ENCODE data around the gene ARL4A. TPM values are rescaled to one million over a fixed set of nuclear protein-coding genes. Genes with fewer than 3 reads are reported as not detected.

The ARL4A gene
- total RNA-seq, 1 donor from 2014 or later = 12.3 TPM

GRCh38 chr7:12737836-12738235, 50.4 kb downstream of the ARL4A start:
- Mint-ChIP-seq H3K9me3 (ENCODE audit: unreplicated experiment) (peaks cover 1% of the 10 kb centered on the region), H3K4me3 (ENCODE audit: unreplicated experiment) (no peak overlapping the region), H3K27me3 (ENCODE audit: unreplicated experiment) (no peaks in the 10 kb centered on the region), H3K27ac (ENCODE audit: unreplicated experiment) (no peak overlapping the region), H3K4me1 (ENCODE audit: low read depth, unreplicated experiment) (no peaks in the 10 kb centered on the region), H3K36me3 (ENCODE audit: unreplicated experiment) (no peaks in the 10 kb centered on the region)
- TF ChIP-seq CTCF (IDR thresholded peaks at IDR 0.05; ENCODE audit: partially characterized antibody, unreplicated experiment) = no peak
- no peak for DNase-seq

- Mint-ChIP-seq H3K27me3 (ENCODE audit: unreplicated experiment) (no peaks in the 10 kb centered on the region), H3K36me3 (ENCODE audit: unreplicated experiment) (no peaks in the 10 kb centered on the region), H3K4me1 (ENCODE audit: low read depth, unreplicated experiment) (no peaks in the 10 kb centered on the region), H3K27ac (ENCODE audit: unreplicated experiment) (no peak overlapping the region), H3K9me3 (ENCODE audit: unreplicated experiment) (peaks cover 1% of the 10 kb centered on the region), H3K4me3 (ENCODE audit: unreplicated experiment) (no peak overlapping the region)
- TF ChIP-seq CTCF (IDR thresholded peaks at IDR 0.05; ENCODE audit: partially characterized antibody, unreplicated experiment) = no peak
- DNase-seq = no peak
Measured at GRCh38 chr7:12738665-12739064, 51.2 kb downstream of the ARL4A start.

Other genes starting within 250 kb of the ARL4A start
- not detected for gene SCIN, start 116.9 kb upstream of the ARL4A start, total RNA-seq (ENCODE audit: unreplicated experiment)

All from glutamatergic neuron (in vitro differentiated cells).